ENCODE results near the gene ZHX3.
A peak's percentile ranks its signal among the peaks of the same experiment; 100 is the strongest.

Gene ZHX3

DNA sequence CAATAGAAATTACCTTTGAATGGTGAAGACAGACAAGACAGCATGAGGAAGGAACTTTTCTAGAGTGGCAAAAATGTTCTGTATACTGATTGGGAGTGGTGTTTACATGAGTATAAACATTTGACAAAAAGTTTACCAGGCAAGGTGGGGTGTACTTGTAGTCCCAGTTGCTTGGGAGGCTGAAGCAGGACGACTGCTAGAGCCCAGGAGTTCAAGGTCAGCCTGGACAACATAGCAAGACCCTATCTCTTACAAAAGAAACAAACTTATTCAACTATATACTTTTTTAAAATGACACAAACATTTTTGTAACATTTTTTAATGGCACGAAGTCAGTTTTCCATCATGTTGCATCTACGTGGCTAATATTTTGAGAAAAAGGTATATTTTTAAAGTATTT, 40.5 kb downstream of the ZHX3 start:
- Histone ChIP-seq H3K4me3 (ENCODE audit: low read length) (no peak overlapping the region), H3K9ac (ENCODE audit: low read length) (peak overlapping the region; percentile 77), H3K9me3 (ENCODE audit: control insufficient read depth, low read length) (no peaks in the 10 kb centered on the region), H3K27me3 (replicated peaks; ENCODE audit: control insufficient read depth, insufficient read depth, low read length) (no peaks in the 10 kb centered on the region), H3K36me3 (ENCODE audit: control insufficient read depth, insufficient read depth, low read length, severe bottlenecking) (peaks cover 6% of the 10 kb centered on the region), H3K4me1 (ENCODE audit: control insufficient read depth, insufficient read depth, low read length) (peaks cover 27% of the 10 kb centered on the region)
- DNase-seq (ENCODE audit: low read depth) = no peak

DNA sequence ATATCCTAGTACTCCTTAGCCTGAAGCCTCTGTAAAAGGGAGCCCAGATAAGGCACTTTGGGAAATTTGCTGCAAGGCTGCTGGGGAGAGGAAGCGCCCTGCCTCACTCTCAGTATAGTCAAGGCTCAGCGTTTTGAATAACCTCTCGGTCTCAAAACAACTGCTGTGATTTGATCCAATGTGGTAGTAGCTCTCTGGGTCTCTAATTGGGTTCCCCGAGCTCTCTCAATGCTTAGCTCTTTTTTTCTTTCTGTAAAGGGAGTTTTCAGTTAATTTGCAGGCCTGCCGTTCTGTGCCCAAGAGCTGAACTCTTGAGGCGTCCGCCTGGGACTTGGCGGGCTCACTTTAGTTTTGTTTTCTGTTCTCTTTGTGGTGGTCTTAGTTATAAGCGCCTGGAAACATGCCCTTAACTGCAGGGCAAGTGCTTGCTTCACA, 41.2 kb downstream of the ZHX3 start:
- H3K4me3 ChIP-seq (ENCODE audit: low read length) = peak overlapping the region; percentile 60
- DNase-seq (ENCODE audit: low read depth) = peak; percentile 53

GRCh38 chr20:41275301-41275731, 42.2 kb downstream of the ZHX3 start:
- no peaks in the 10 kb centered on the region for H3K36me3 ChIP-seq (ENCODE audit: control insufficient read depth, insufficient read depth, low read length, severe bottlenecking)
- no peaks in the 10 kb centered on the region for H3K9me3 ChIP-seq (ENCODE audit: control insufficient read depth, low read length)
- peaks cover 36% of the 10 kb centered on the region for H3K4me1 ChIP-seq (ENCODE audit: control insufficient read depth, insufficient read depth, low read length)
- DNase-seq (ENCODE audit: low read depth) = peak; percentile 68
- no peak overlapping the region for H3K9ac ChIP-seq (ENCODE audit: low read length)
- no peak overlapping the region for H3K4me3 ChIP-seq (ENCODE audit: low read length)
- H3K27me3 ChIP-seq (replicated peaks; ENCODE audit: control insufficient read depth, insufficient read depth, low read length) = no peaks in the 10 kb centered on the region

More for the DNA sequence above, 41.2 kb downstream of the ZHX3 start:
- Histone ChIP-seq H3K9me3 (ENCODE audit: control insufficient read depth, low read length) (no peaks in the 10 kb centered on the region), H3K9ac (ENCODE audit: low read length) (peak overlapping the region; percentile 77), H3K36me3 (ENCODE audit: control insufficient read depth, insufficient read depth, low read length, severe bottlenecking) (no peaks in the 10 kb centered on the region), H3K27me3 (replicated peaks; ENCODE audit: control insufficient read depth, insufficient read depth, low read length) (no peaks in the 10 kb centered on the region), H3K4me1 (ENCODE audit: control insufficient read depth, insufficient read depth, low read length) (peaks cover 34% of the 10 kb centered on the region)

- Histone ChIP-seq H3K4me1 (ENCODE audit: control insufficient read depth, insufficient read depth, low read length) (peaks cover 34% of the 10 kb centered on the region), H3K9ac (ENCODE audit: low read length) (no peak overlapping the region), H3K9me3 (ENCODE audit: control insufficient read depth, low read length) (no peaks in the 10 kb centered on the region), H3K36me3 (ENCODE audit: control insufficient read depth, insufficient read depth, low read length, severe bottlenecking) (no peaks in the 10 kb centered on the region), H3K27me3 (replicated peaks; ENCODE audit: control insufficient read depth, insufficient read depth, low read length) (no peaks in the 10 kb centered on the region), H3K4me3 (ENCODE audit: low read length) (no peak overlapping the region)
- no peak for DNase-seq (ENCODE audit: low read depth)
Measured at GRCh38 chr20:41274152-41274551, 43.4 kb downstream of the ZHX3 start.

DNA sequence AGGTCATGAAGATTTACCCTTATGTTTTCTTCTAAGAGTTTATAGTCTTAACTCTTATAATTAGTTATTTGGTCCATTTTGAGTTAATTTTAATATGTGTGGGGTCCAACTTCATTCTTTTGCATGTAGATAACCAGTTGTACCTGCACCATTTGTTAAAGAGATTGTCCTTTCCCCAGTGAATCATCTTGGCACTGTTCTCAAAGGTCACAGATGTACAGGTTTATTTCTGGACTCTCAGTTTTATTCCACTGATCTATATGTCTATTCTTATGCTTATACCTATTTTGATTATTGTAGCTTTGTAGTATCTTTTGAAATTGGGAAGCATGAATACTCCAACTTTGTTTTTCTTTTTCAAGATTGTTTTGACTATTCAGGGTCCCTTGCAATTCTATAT, 44.1 kb downstream of the ZHX3 start:
- H3K27me3 ChIP-seq (replicated peaks; ENCODE audit: control insufficient read depth, insufficient read depth, low read length) = no peaks in the 10 kb centered on the region
- DNase-seq (ENCODE audit: low read depth) = no peak

DNA sequence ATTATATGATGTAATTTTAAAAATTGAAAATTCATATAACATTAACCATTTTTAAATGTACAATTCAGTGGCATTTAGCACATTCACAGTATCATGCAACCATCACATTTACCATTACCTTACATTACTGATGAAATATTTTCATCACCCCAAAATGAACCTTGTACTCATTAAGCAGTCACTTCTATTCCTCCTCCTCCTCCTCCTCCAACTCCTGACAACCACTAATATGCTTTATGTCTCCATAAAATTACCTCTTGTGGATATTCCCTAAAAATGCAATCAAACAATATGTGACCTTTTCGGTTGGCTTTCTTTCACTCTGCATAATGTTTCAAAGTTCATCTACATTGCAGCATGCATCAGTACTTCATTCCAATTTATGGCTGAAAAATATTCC, 45.2 kb downstream of the ZHX3 start:
- Histone ChIP-seq H3K4me1 (ENCODE audit: control insufficient read depth, insufficient read depth, low read length) (peaks cover 31% of the 10 kb centered on the region), H3K4me3 (ENCODE audit: low read length) (no peak overlapping the region), H3K36me3 (ENCODE audit: control insufficient read depth, insufficient read depth, low read length, severe bottlenecking) (peaks cover 15% of the 10 kb centered on the region), H3K9me3 (ENCODE audit: control insufficient read depth, low read length) (no peaks in the 10 kb centered on the region), H3K9ac (ENCODE audit: low read length) (no peak overlapping the region), H3K27me3 (replicated peaks; ENCODE audit: control insufficient read depth, insufficient read depth, low read length) (no peaks in the 10 kb centered on the region)
- no peak for DNase-seq (ENCODE audit: low read depth)

More for the DNA sequence above, 44.1 kb downstream of the ZHX3 start:
- Histone ChIP-seq H3K36me3 (ENCODE audit: control insufficient read depth, insufficient read depth, low read length, severe bottlenecking) (peaks cover 4% of the 10 kb centered on the region), H3K9me3 (ENCODE audit: control insufficient read depth, low read length) (no peaks in the 10 kb centered on the region), H3K4me3 (ENCODE audit: low read length) (no peak overlapping the region), H3K9ac (ENCODE audit: low read length) (no peak overlapping the region), H3K4me1 (ENCODE audit: control insufficient read depth, insufficient read depth, low read length) (peaks cover 31% of the 10 kb centered on the region)

DNA sequence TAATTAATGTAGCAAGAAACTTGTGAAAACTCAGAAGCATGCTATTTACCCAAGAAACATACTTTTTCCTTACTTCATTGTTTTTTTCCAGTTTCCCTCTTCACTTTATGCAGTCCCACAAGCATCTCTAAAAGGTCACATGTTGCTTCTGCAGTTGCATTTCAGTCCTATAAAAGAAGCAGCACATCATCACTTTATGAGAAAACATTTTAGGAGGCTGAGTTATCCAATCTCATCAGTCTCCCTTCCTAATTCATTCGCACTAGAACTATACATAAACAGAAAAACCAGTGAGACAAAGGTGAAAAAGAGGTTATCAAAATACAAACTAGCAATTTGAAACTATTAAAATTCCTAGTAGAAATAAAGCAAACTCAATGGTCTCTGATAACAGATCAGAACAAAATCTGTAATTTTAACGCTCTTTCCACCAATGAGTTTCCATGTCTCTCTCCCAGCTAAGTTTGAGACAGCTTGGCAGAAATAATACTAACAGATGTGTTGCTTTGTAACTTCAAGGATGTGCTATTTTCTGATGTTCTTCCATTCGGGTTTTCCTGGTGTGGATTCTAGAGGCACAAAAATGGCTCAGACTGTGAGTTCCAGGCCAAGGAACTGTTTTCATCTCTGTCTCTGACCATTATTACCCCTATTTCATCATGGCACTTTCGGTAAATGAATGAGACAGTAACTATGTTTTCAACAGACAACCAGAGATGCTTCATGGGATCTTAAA, 48.4 kb downstream of the ZHX3 start:
- H3K9ac ChIP-seq (ENCODE audit: low read length) = no peak overlapping the region
- peaks cover 15% of the 10 kb centered on the region for H3K4me1 ChIP-seq (ENCODE audit: control insufficient read depth, insufficient read depth, low read length)
- no peaks in the 10 kb centered on the region for H3K9me3 ChIP-seq (ENCODE audit: control insufficient read depth, low read length)
- no peaks in the 10 kb centered on the region for H3K27me3 ChIP-seq (replicated peaks; ENCODE audit: control insufficient read depth, insufficient read depth, low read length)
- H3K36me3 ChIP-seq (ENCODE audit: control insufficient read depth, insufficient read depth, low read length, severe bottlenecking) = peaks cover 30% of the 10 kb centered on the region
- no peak overlapping the region for H3K4me3 ChIP-seq (ENCODE audit: low read length)
- DNase-seq (ENCODE audit: low read depth) = no peak

- no peak for DNase-seq (ENCODE audit: low read depth)
- Histone ChIP-seq H3K4me3 (ENCODE audit: low read length) (no peak overlapping the region), H3K9ac (ENCODE audit: low read length) (no peak overlapping the region), H3K36me3 (ENCODE audit: control insufficient read depth, insufficient read depth, low read length, severe bottlenecking) (peaks cover 30% of the 10 kb centered on the region), H3K4me1 (ENCODE audit: control insufficient read depth, insufficient read depth, low read length) (peaks cover 15% of the 10 kb centered on the region), H3K27me3 (replicated peaks; ENCODE audit: control insufficient read depth, insufficient read depth, low read length) (no peaks in the 10 kb centered on the region), H3K9me3 (ENCODE audit: control insufficient read depth, low read length) (no peaks in the 10 kb centered on the region)
Measured at GRCh38 chr20:41268402-41268801, 49.1 kb downstream of the ZHX3 start.

GRCh38 chr20:41265938-41266337, 51.6 kb downstream of the ZHX3 start:
- Histone ChIP-seq H3K9ac (ENCODE audit: low read length) (no peak overlapping the region), H3K9me3 (ENCODE audit: control insufficient read depth, low read length) (no peaks in the 10 kb centered on the region), H3K4me3 (ENCODE audit: low read length) (no peak overlapping the region), H3K4me1 (ENCODE audit: control insufficient read depth, insufficient read depth, low read length) (peaks cover 1% of the 10 kb centered on the region), H3K36me3 (ENCODE audit: control insufficient read depth, insufficient read depth, low read length, severe bottlenecking) (peaks cover 30% of the 10 kb centered on the region), H3K27me3 (replicated peaks; ENCODE audit: control insufficient read depth, insufficient read depth, low read length) (no peaks in the 10 kb centered on the region)
- DNase-seq (ENCODE audit: low read depth) = no peak

DNA sequence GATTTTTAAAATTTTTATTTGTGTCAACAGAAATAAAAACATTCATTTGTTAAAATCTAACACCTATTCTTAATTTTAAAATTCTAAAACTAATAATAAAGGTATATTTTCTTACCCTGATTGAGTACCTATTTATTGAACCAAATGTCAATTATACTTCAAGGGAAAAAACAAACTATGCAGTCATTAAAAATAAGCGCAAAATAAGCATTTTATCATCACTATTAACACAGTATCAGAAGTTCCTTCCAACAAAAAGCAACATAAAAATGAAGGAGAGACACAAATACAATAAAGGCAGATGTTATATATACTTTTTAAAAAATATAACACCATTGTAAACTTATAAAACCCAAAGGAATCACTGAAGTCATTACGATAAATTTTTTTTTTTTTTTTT, 52.7 kb downstream of the ZHX3 start:
- H3K4me3 ChIP-seq (ENCODE audit: low read length) = no peak overlapping the region
- no peak for DNase-seq (ENCODE audit: low read depth)
- H3K4me1 ChIP-seq (ENCODE audit: control insufficient read depth, insufficient read depth, low read length) = peaks cover 7% of the 10 kb centered on the region
- peaks cover 36% of the 10 kb centered on the region for H3K36me3 ChIP-seq (ENCODE audit: control insufficient read depth, insufficient read depth, low read length, severe bottlenecking)
- H3K9ac ChIP-seq (ENCODE audit: low read length) = no peak overlapping the region
- H3K9me3 ChIP-seq (ENCODE audit: control insufficient read depth, low read length) = no peaks in the 10 kb centered on the region
- H3K27me3 ChIP-seq (replicated peaks; ENCODE audit: control insufficient read depth, insufficient read depth, low read length) = no peaks in the 10 kb centered on the region

DNA sequence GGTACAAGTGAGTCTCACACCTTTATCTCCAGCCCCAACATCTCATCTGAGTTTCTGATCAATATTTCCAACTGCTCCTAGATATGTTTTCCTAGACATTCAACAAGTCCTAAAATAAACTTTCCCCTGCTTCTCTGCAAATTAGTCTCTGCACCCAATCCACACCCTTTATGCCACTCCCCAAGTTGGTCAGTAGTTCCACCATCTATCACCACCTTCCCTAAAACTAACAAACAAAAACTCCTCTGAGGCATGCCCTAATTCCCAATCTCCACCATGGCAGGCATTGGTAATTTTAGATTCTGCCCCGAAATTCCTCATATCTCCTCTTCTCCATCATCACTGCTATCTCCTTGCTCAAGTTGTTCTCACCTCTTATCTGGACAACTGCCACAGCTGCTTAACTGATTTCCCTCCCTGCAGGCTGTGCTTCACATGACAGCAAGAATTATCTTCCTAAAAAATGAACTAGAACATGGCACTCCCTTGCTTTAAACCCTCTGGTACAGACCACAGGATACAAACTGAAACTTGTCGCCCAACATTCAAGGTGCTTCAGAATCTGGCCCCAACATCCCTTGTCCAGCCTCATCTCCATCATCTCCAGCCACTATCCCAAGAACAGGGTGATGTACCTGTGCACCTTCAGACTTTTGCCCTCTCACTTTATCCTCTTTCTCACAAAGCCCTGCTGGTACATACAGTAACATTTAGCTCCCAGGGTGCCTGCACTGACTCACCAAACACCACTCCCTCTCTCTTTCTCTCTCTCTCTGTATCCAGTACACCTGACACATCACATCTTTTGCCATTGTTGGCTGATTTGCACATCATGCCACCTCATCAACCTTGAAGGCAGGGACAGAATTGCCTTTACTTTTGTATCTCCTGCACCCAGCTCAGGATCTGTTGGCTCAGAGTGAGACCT, 55.5 kb downstream of the ZHX3 start:
- peaks cover 12% of the 10 kb centered on the region for H3K4me1 ChIP-seq (ENCODE audit: control insufficient read depth, insufficient read depth, low read length)
- H3K36me3 ChIP-seq (ENCODE audit: control insufficient read depth, insufficient read depth, low read length, severe bottlenecking) = peaks cover 19% of the 10 kb centered on the region
- DNase-seq (ENCODE audit: low read depth) = no peak
- no peaks in the 10 kb centered on the region for H3K9me3 ChIP-seq (ENCODE audit: control insufficient read depth, low read length)
- H3K27me3 ChIP-seq (replicated peaks; ENCODE audit: control insufficient read depth, insufficient read depth, low read length) = no peaks in the 10 kb centered on the region
- H3K9ac ChIP-seq (ENCODE audit: low read length) = no peak overlapping the region
- H3K4me3 ChIP-seq (ENCODE audit: low read length) = no peak overlapping the region

Data from adipocyte (in vitro differentiated cells).